ENCODE data around the gene GPR17.
A peak's percentile ranks its signal among the peaks of the same experiment; 100 is the strongest.

Gene GPR17

DNA sequence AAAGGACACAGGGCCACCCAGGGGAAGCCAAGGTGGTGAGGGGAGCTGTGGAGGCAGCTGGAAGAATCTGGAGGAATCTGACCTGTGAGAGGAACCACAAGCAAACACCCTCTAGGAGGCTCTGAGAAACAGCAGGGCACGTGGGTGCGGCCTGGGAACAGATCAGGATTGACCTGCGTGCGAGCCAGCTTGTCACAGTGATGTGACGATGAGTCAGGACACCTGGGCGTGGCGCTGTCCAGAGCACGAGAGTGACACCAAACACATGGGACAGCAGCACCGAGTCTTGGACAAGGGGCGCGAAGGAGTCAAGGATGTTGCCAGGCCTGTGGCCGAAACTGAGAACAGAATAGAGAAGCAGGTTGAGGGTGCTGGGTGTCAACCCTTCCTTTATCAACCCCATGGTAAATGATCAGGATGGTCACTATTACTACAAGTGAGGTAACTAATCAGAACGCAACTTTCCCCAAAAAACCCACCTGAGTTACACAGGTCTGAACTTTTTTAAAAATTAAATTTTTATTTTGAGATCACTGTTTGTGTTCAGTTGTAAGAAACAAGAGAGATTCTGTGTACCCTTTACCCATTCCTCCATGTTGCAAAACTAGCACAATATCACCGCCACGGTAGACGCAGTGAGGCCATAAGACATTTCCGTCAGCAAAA lies 54.7 kb downstream of the GPR17 start:
- DNase-seq = no peak

DNA sequence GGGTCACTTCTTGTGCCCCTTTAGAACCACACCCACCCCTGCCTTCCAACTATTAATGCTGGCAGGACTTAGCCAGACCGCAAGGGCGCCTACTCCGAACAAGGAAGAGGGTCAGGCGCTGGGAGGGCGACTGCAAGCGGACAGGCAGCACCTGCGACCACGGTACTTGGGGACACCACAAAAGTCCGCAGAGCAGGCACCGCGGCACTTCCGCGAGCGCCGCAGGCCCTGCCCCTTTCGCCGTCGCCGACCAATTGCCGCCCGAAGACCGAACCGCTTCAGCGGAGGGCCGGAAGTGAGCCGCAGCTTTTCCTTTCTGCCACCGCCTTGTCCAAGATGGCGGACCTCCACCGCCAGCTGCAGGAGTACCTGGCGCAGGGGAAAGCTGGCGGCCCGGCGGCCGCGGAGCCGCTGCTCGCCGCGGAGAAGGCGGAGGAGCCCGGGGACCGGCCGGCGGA lies 55.3 kb downstream of the GPR17 start, which contains the start of gene SFT2D3:
SFT2D3 (plus strand) TSS at position 305 of the 458 bp plus-strand sequence; CDS start at position 337, 32 bp downstream.
- DNase-seq = peak; percentile 79

DNA sequence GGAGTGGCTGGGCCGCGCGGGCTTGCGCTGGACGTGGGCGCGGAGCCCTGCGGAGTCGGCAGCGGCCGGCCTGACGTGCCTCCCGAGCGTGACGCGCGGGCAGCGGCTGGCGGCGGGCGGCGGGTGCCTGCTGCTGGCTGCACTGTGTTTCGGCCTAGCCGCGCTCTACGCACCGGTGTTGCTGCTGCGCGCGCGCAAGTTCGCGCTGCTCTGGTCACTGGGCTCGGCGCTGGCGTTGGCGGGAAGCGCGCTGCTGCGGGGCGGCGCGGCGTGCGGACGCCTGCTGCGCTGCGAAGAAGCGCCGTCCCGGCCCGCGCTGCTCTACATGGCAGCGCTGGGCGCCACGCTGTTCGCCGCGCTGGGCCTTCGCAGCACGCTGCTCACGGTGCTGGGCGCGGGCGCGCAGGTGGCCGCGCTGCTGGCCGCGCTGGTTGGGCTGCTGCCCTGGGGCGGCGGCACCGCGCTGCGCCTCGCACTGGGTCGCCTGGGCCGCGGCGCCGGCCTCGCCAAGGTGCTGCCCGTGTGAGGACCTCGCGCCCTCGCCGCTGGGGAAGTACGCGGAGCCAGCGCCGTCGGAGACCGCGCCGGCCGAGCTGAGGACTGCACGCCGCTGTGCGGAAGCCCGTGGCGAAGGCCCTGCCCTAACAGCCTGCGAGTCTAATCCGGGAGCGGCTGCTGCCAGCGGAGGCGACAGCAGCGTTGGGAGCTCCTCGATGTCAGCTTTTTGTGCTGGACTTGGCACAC lies 55.9 kb downstream of the GPR17 start:
- peak; percentile 69 for DNase-seq

Data from NCI-H1105 (cell line).